Adipose tissue (tissue), 3 donors: Measurements from ENCODE around the gene IP6K3. TPM values are rescaled to one million over a fixed set of nuclear protein-coding genes. Genes with fewer than 3 reads are reported as not detected.

ENCODE experiments used
- H3K27ac ChIP-seq: one replicate; pipeline ENCODE4 v1.5.1; 2013; ENCODE audit warnings: low read depth, low read length
- WGBS, 3 donors: extraction: QIAGEN DNeasy Blood & Tissue Kit; methylation state at CpG; one replicate each; pipeline ENCODE4 v1.1.7; 2013; 5-methylcytosine and 5-hydroxymethylcytosine counted together
- polyA plus RNA-seq, 3 donors: library from polyadenylated mRNA; stranded (reverse); fragments of 200-250 nt; gene quantifications; one replicate each; pipeline ENCODE4 v1.2.3, GENCODE V29; 2013
- donor health status: healthy with polysubstance abuse.
- donor health status: Bipolar disorder and iron deficiency.
- donor health status: healthy.

IP6K3 gene
- polyA plus RNA-seq, 3 donors, result 0.24 to 2.3 (median 0.56) TPM

DNA sequence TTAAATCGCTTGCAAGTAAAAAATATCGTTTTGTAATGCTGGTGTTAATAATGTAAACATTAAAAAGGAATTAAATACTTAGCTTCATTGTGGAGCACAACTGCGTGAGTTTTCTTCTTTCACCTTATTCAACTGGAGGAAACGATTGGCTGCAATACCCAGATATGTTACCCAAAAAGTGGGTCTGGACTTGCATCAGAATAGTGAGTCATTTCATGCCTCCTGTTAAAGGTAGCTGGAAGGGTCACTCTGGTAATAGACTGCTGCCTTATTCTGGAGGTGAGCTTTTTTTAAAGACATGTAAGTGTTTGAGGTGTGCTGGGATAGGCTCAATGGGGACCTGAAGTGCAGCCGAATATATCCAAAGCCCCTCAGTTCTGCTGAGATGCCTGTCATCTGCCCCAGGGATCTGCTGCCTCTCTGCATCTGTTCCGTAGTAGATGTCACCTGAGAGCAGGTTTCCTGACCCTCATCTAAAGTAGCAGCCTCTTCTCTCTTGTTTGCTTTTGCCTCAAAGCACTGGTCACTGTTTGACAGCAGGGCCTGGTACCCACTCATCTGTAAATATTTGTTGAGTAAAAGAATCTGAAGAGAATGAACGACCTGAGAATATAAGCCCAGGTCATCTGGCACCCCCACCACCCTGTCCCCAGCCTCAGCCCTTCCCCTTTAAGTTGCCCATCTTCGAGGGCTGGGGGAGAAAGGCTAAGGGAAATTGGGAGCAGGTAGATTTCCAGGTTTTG, 29.6 kb downstream of the IP6K3 start:
- 73 to 85% (median 84%) methylated on average over 8 of the region's 8 CpGs for WGBS, 3 donors
- no peak overlapping the region for H3K27ac ChIP-seq

DNA sequence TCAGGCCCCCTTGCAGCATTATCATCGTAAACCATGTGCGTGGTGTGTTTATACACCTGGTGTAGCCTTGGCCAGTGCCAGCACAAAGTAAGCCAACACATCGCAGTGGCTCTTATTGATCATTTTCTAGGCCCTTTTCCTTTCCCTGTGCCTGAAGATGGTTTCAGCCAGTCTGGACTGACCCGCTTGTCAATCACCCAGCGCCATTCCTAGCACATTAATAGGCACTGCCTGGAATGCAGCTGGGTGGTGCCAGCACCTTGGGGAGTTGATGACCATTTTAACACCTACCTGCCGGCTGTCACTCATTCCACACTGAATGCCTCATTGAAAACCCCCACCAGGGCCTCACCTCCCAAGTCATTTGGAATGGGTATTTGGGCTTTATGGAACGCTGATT, 30.3 kb downstream of the IP6K3 start:
- WGBS, 3 donors, result 37 to 94% (median 88%) methylated on average over 7 of the region's 7 CpGs
- no peak overlapping the region for H3K27ac ChIP-seq

DNA sequence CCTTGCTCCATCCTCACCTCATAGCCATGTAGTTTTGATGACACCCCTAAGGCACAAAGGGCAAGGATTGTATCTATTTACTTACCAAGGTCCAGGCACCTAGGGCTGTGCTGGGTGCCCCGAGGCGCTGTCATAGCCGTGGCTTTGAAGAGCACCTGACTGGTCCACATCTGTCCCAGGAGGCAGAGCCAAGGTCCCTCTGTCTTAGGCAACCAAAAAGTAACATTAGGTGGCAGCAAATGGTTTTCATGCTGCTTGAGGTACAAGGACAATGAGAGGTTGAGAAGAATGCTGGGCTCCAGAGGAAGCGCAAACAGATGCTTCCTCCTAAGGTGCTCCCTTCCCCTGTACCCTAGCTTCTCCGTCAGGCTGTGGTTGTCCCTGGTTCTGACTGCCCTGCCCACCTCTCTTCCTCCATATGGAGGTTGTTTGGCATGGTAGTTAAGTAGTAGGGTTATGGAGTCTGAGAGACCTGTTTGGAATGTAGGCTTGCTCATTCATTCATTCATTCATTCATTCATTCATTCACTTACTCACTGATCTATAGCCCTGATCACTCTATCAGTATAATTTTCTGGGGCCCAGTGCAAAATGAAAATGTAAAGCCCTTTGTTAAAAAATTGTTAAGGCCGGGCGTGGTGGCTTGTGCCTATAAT, 32.2 kb downstream of the IP6K3 start:
- 67 to 85% (median 73%) methylated on average over 7 of the region's 7 CpGs for WGBS, 3 donors

DNA sequence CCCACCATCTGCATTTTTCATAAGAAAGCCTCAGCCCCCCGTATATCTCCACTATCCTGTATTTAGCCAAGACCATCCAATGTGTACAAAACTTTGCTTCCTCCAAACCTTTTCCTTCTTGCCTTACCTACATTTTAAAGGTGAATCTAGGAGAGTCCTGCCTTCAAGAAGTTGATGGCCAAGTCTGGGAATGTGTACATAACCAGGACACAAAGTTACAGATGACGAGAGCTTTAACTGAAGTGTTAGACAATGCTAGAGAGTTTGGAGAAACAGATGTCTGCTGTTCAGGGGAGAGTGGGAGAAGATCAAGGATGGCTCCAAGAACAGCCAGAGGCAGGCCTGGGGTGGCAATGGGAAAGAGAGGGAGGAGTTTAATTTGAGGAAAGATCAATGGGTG, 32.9 kb downstream of the IP6K3 start:
- H3K27ac ChIP-seq, result no peak overlapping the region
- 59 to 94% (median 61%) methylated on average over 2 of the region's 2 CpGs for WGBS, 3 donors

More for the DNA sequence above, 32.2 kb downstream of the IP6K3 start:
- H3K27ac ChIP-seq, result no peak overlapping the region

DNA sequence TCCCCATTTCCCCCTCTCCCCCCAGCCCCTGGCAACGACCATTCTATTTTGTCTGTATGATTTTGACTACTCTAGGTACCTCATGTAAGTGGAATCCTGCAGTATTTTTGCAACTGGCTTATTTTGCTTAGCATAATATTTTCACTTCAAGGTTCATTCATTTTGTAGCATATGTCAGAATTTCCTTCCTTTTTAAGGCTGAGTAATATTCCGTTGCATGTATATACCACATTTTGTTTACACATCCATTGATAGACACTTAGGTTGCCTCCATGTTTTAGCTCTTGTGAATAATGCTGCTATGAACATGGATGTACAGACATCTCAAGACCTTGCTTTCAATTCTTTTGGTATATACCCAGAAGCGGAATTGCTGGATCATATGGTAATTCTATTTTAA, 33.8 kb downstream of the IP6K3 start:
- 83 to 95% (median 84%) methylated on average over 3 of the region's 3 CpGs for WGBS, 3 donors

DNA sequence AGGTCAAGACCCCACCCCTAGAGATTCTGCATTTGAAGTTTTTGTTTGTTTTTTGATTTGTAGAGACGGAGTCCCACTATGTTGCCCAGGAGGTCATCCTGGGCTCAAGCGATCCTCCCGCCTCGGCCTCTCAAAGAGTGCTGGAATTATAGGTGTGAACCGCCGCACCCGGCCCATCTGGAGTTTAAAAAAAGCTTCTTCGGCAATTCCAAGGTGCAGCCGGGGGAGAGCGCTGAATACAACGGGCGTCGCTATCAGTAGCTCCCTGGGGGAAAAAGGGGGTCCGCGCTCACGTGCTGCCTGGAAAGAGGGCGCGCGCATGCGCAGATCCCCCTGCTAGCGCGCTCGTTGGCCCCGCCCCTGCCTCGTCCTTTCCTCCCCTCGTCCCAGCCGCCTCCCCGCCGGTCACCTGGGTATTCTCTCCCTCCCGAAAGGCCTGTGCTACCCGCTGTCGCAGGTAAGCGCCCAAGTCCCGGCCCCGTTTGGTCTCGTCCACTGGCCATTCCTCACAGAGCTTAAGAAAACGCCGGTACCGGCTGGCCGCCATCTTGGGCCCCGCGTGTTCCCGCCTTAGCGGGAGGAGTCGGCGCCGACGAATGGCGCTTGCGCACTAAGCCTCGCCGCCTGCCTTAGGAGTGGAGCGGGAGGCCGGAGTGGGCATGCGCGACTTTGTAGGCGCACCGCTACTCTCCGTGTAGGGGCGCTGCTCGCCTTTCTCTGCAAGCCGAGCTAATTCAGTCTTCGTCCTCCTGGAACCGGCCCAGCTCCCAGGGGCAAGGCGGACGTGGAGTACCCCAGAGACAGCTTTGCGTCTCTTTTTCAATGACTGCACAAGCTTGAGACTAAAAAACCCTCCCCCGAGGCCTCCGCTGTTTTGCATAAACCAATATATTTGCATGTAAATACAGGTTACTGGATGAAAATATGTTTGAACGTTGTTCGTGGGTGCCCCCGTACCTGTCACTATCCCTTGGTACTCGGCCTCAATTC, 35.3 kb downstream of the IP6K3 start, which contains the start of gene UQCC2:
TSS of gene UQCC2 (minus strand) at position 561 of the 990 bp plus-strand sequence. CDS start at position 547, 14 bp downstream.
- WGBS, 3 donors, result 2% methylated on average over 70 to 73 of the region's 73 CpGs
- no peak within 1 kb of the TSS for H3K27ac ChIP-seq

More for the DNA sequence above, 33.8 kb downstream of the IP6K3 start:
- no peak overlapping the region for H3K27ac ChIP-seq

DNA sequence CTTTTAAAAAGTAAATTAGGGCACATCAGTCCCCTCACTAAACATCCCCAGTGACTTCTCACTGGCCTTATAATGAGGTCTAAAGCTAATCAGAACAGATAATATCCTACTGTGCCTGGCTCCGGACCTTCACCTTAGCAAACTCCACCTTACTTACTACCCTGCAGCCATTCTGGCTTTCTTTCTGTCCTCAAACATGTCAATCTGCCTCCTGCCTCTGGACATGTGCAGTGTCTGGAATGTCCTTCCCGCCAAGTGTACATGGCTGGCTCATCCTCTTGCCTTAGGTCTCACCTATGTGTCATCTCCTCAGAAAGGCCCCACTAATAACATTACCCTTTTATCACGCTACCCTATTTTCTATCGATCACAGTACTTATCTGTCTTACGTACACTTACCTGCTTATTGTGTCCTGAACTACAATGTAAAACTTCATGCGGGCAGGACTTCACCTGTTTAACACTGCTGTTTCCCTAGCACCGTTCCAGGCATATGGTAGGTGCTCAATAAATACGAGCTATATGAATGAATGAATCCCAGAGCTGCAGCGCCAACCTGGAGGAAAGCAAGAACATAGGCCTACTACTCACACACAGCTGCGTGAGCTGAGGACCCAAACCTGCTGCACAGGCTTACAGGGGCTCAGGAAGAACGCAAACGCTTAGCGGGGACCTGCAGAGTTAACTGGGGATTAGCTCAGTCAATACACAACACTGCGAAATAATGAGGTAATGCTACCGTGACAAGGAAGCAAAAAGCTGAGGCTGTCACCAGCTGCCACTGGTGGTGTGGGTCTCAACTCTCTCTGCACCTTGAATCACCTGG, 36.2 kb downstream of the IP6K3 start:
- no peak overlapping the region for H3K27ac ChIP-seq
- 78 to 84% (median 82%) methylated on average over 15 of the region's 15 CpGs for WGBS, 3 donors

DNA sequence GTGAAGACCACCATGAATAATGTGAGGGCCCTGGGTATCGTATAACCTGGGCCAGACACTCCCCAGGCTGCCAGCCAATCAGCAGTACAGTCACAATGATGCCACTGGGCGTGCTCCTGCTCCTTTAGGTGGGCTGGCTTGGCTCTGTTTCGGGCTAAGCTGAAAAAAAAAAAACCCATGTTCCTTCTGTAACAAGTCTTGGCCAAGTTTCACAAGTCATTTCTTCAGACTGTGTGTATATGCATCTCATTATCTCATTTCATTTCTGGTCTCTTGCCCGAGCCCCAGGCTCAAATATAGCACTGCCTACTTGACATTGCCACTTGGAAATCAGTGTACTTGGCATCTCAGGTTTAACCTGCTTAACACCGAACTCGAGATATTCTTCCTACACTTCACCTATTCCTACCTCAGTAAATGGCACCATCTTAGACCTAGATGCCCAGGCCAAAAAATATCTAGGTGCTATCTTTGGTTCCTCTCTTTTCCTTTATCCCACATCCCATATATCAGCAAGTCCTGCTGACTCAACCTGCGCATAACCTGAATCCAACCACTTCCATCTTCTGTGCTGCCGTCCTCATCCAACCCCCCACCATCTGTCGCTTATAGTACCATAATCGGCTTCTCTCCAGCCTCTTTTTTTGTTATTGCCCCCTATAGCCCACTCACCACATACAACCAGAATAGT, 37.0 kb downstream of the IP6K3 start:
- no peak overlapping the region for H3K27ac ChIP-seq
- whole genome bisulfite sequencing, 3 donors, result 85 to 91% (median 88%) methylated on average over 10 of the region's 10 CpGs

DNA sequence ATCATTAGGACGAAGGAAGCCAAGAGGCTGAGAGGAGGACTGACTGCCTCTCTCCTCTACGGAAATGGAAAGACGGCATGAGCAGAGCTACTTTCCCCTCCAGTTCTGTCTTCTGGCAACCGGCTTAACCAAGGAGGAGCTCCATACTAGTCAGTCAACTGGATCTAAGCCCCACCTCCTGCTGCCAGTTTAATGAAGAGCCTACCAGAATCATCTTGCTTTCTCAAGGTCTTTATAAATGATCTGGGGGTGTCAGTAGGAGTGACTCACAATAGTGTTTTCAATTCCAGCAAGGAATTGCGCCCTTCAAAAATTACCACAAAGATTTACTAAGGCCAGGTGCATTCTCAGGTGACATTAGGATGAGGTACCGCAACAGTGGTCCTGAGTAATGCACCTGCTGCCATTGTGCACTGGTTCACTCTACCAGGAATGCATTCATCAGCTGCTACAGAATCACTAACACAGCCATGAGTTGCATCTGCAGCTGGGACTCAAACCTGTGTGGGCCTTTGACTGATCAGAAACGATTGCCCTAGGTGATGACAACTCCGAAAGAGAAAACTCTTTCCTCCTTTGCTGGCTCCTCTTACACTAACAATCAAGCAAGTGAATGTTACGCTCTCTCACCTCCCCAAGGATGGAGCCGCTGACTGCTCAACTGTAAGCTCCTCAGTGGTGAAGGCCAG, 38.0 kb downstream of the IP6K3 start:
- H3K27ac ChIP-seq, result no peak overlapping the region
- WGBS, 3 donors, result 92 to 97% (median 93%) methylated on average over 10 of the region's 10 CpGs

DNA sequence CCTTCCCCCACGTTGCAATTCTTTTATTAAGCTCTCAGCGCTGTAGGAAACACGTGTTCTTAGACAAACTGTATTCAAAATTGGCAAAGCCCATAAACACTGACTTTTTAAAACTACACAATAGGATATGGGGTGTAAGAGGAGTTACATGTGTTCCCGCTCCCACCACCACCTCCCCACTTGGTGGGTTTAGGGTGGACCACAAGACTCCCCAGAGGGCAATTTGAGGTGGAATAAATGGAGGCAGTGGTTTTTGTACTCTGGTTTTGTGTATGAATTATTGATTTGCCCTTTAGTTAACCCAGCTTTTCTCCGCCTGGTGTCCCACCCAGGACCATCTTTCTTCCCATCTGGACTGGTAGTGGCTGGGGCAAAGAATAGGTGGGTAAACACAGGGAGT, 38.9 kb downstream of the IP6K3 start:
- no peak overlapping the region for H3K27ac ChIP-seq
- 88 to 89% (median 89%) methylated on average over 5 of the region's 5 CpGs for WGBS, 3 donors

DNA sequence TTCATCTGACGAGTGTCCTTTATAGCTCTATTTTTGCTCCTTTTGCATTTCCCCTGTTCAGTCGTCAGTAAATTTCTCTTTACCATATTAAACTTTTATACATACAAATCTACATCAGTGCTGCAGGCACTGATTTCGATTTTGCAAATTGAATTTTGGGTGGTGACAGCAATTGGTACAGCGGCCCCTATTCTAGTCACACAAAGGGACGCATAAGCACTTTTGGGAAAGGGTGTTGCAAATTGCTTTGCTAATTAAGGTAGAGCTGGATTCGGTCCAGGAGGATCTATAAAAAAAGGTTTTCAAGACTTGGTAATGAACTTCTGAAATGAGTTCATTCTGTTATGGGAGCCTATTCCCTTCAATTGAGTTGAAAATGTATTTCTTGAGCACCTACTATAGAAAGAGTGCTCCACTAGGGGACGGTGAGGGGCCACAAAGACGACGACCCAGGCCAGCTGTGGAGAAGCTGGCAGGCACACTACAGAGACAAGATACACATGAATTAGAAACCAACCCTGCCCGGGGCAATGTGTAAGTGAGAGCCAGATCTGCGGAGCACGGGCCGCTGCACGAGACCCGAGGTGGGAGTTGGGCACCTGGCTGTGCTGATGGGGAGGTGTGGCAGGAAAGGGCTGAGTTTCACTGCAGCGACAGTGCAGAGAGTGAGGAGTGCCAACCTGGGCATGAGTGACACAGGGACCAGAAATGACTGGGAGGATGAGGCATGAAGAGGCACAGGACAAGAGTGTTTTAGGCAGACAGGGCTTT, 40.6 kb downstream of the IP6K3 start:
- 80 to 90% (median 88%) methylated on average over 16 of the region's 16 CpGs for WGBS, 3 donors
- no peak overlapping the region for H3K27ac ChIP-seq

DNA sequence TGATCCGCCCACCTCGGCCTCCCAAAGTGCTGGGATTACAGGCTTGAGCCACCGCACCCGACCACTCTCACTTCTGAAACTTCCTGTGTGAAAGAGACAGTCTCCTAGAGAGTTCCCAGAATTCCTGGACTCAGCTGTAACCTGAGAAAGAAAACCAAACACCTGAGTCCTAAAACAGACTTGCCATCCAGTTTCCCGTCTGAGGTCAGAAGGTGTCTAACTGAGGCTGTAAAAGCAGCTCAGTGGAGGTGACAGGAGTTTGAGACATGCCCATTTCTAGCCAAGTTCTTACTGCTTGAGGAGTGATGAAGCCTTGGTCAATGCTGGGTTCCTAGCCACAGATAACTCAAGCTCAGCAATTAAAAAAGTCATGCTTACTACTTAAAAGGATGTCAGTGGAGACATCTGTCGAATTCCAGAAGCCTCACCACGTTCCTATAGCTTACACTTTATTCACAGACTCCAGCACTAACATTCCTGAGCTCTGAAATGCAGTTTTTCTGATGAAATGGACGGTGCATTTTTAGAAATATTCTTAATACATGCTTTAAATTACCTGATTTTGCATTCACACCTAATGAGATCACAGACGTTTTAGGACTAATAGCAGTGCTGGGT, 41.3 kb downstream of the IP6K3 start:
- no peak overlapping the region for H3K27ac ChIP-seq
- WGBS, 3 donors, result 83 to 87% (median 85%) methylated on average over 9 of the region's 9 CpGs

DNA sequence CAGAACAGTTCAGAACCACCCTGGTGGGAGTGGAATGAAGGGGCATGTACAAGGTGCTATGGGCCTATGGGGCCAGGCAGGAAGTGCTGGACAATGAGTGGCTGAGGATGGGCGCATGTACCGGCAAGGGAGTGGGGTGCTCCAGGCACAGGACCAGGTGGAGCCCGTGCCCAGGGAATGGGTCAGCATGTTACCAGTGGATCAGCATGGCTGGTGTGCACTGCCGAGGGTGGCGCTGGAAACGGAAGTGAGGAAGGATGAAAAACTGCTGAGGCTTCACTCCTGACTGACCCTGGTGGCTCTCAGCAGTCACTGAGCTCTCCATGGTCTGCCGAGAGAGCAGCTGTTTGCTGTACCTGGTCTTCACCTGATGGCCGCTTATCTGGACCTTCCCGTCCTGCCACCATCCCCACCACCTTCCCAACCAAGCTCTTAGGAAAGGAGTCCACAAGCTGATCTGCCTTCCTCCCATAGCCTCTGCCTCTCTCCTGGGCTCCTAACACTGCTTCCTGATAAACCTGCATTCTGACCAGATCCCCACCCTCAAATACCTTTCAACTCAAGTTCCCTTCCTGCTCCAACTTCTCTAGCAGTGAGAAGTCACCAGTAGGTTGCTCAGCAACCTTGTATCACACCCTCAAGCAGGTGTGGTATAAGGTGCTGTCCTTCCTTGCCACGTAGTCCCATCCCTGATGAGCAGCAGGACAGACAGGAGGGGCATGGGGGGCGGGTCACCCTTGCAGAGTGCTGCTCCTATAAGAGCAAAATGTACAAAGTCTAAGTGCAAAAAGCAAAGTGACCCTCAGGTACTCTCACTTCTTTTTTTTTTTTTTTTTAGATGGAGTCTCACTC, 42.3 kb downstream of the IP6K3 start:
- no peak overlapping the region for H3K27ac ChIP-seq

DNA sequence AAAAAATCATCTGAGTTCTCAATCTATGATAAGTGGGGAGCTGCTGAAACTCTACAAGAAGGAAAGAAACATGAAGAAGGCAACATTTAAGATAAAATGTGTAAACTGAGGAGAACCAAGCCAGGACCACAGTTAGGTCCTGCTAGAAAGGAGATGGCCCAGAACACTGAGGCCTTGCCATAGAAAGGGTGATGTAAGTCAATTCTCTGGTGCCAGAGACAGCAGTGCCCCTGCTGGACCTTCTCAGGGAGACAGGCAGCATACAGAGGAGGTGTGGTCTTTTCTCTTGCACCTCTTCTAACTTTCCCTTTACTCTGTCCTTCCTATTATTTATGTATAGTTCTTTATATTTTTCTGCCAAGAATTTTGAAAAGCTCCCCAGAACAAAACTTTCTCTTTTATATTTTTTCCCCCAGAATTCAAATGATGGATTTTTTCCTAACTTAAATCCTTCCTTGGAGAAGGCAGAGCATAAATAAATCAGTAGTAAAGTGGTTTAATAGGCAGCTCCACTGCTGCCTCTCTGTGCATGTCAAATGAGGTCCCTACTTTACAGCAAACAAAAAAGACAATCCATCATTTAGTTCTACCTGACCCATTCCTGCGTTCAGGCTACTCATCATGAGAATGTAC, 44.2 kb downstream of the IP6K3 start:
- H3K27ac ChIP-seq, result no peak overlapping the region
- 74 to 85% (median 75%) methylated on average over 1 of the region's 1 CpG for WGBS, 3 donors

More for the DNA sequence above, 42.3 kb downstream of the IP6K3 start:
- 92 to 93% (median 92%) methylated on average over 11 of the region's 11 CpGs for WGBS, 3 donors
